Measurements from ENCODE around the gene PTPRN2. TPM values are rescaled to one million over a fixed set of nuclear protein-coding genes. Genes with fewer than 3 reads are reported as not detected.

Gene PTPRN2
- polyA plus RNA-seq, 4 donors, result 7.4 to 9.6 (median 8.8) TPM

DNA sequence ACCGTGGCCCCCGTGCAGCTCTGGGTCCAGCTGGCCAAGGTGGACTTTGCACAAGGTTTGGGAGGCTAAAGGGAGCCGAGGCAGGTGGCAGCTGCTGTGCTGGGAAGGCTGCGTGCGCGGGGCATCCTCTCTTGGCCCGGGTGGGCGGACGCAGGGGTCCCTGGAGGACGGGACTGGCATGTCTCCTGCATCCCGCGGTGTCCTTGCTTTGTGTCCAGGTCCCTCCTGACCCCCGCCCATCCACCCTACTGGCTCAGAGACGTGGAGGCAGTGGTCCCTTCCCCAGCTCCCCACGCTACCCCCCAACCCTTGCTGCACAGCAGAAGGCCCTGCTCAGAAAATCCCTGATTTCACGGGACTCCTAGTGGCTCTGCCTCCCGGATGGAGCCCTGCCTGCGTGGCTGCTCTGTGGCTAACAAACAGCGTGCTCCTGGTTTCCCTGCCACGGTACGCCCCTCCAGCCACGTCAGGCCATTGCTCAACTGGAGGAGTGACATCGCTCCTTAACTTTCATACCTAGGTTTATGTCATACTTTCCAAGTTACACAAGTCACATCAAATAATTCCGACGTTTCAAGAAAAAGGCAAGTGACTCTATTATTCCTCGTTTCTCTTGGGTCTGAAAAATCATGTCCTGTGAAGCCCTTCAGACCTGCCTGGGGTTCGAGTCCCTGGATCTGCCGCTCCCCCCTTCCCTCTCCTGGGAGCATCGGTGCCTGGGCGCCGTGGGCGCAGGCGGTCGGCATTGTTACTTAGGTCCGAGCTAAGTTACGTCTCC lies 829.0 kb downstream of the PTPRN2 start:
- no peak for DNase-seq (ENCODE audit: low read depth in 4 of 4, low spot score in 3 of 4)

- no peak for DNase-seq (ENCODE audit: low read depth in 4 of 4, low spot score in 3 of 4)
Observed at GRCh38 chr7:157757776-157758467, 829.7 kb downstream of the PTPRN2 start.

- DNase-seq (ENCODE audit: low read depth in 4 of 4, low spot score in 3 of 4), result no peak
Observed at GRCh38 chr7:157757211-157757610, 830.4 kb downstream of the PTPRN2 start.

GRCh38 chr7:157755741-157756140 lies 831.9 kb downstream of the PTPRN2 start:
- no peak for DNase-seq (ENCODE audit: low read depth in 4 of 4, low spot score in 3 of 4)

- DNase-seq (ENCODE audit: low read depth in 4 of 4, low spot score in 3 of 4), result no peak
Observed at GRCh38 chr7:157754416-157754790, 833.2 kb downstream of the PTPRN2 start.

GRCh38 chr7:157753713-157754415 lies 833.8 kb downstream of the PTPRN2 start:
- no peak for DNase-seq (ENCODE audit: low read depth in 4 of 4, low spot score in 3 of 4)

DNA sequence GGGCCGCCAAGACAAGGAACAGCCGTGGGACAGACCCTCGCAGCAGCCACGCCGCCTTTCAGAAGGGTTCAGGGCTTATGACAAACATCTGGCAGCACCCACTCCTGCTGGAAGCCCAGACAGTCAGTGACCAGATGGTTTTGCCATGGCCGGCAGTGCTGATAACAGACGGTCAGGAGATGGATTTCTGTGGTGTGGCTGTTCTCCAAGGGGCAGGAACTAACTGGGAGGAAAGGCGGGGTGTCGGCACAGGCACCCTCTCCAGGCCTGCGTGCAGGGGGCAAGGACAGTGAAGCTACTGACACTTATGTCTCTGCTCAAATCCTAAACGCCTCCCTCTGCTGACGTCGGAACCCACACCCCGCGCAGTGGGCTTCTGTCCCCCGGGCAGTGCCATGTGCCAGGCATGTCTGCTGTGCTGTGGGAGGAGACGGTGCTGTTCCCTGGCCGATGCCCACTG lies 834.8 kb downstream of the PTPRN2 start:
- no peak for DNase-seq (ENCODE audit: low read depth in 4 of 4, low spot score in 3 of 4)

DNA sequence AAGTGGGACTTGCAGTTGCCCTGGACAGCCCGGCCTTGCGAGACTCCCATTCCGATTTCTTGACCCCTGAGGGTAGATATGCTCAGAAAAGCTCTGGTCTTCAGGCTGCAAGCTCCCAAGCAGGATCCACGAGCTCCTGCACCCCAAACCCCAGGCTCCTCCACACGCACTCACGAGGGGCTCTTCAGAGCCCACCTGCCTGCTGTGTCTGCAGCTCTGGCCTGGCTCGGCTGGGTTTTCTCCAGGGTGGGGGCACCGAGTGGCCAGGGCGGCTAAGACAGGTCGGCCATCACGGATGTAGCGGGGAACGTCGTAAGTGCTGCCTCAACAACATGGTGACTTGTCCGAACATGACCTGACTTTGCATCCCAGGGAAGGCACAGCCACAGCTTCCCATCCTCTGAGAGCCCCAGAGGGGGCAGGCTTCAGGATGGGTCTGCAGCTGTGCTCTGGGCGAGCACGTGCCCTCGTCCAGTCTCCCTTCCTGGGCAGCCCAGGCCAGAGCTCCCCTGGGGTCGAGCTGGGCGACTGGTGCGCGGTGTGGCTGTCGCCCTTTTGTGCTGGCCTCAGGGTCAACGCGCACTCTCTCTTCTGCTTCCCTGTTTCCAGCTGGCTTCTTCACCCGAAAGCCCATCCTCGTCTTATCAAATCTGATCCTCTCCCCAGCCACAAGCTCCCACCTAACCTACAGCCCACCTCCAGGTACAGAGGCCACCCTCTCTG lies 835.5 kb downstream of the PTPRN2 start:
- DNase-seq (ENCODE audit: low read depth in 4 of 4, low spot score in 3 of 4), result no peak

DNA sequence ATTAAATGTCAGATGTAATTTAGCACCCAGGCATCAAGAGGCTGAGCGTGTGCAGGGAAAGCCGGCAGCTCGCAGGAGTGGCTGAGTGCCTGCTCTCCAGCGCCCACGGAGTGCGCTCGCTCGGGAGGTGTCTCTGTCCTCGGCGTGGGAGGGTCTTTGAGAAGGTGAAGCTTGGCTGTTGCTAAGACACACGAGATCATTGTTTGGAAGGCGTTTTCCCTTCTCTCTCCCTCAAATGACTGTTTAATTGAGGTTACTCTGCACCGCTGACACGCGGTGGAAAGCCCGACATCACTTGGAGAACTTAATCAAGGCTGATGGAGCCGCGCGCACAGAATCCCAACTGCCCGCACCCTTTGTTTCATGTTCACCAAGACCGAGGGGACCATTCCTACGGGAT lies 836.2 kb downstream of the PTPRN2 start:
- no peak for DNase-seq (ENCODE audit: low read depth in 4 of 4, low spot score in 3 of 4)

- DNase-seq (ENCODE audit: low read depth in 4 of 4, low spot score in 3 of 4), result no peak
Observed at GRCh38 chr7:157750291-157750690, 837.3 kb downstream of the PTPRN2 start.

GRCh38 chr7:157745721-157746709 lies 841.6 kb downstream of the PTPRN2 start:
- no peak for DNase-seq (ENCODE audit: low read depth in 4 of 4, low spot score in 3 of 4)

DNA sequence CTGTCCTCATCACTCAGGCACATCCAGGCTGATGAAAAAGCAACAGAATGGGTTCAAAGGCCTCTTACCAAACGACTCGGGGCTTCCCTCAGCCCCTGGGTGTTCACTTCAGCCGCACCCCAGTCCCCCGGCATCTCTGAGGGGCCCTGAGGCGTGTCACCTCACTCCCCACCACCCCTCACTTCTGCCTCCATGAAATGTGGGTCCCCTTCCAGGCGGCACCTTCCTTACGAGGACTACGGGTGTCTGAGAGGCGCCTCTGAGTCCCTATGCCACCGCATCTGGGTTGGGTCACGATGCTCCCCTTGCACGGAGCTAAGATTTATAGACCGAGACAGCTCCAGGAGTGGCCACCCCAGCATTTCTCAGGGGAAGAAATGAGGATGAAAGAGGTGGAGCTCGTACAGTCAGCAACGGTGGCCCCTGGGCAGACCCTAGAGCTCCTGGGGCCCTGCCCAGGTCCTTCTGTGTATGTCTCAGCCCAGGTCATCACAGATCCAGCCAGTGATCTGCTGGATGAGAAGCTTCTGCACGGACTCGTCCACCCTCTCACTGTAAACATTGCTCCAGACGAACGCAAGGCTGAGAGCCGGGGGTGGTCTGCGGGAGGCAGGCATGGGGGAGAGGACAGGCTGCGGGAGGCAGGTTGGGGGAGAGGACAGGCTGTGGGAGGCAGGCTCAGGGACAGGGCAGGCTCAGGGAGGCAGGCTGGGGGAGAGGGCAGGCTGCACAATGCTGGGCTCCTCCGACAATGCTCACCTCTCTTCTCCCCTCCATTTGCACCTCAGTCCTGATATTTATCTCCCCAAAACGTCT lies 842.6 kb downstream of the PTPRN2 start:
- no peak for DNase-seq (ENCODE audit: low read depth in 4 of 4, low spot score in 3 of 4)

DNA sequence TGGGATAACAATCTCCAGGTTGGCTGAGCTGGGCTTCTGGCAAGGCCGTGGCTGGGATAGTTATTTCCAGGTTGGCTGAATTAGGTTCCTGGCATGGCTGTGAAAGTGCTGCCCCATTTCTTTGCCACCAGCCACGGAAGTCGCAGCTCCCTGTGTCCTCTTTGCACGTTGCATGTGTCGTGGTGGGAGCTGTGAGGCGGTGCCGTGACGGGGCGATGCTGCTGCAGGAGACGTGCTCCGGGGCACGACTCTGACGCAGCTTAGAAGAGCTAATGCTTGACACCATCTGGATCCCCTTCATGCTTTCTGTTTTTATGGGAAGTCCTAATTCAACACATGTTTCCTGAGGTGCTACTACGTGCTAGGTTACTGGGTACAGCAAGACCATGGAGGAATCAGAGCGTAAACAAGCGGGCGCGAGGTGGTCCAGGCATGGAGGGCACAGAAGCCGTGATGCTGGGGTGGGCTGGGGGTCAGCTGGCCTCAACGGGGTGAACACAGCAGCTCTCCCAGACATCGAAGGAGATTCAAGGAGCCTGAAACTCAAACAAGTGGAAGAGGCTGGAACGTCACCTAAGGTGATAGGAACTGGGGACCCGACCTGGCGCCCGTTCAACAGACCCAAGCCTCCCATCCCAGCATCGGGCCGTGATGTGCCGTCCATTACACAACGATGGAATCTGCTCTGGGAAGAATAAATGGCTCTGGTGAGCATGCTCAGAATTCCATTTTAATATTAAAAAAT lies 843.7 kb downstream of the PTPRN2 start:
- no peak for DNase-seq (ENCODE audit: low read depth in 4 of 4, low spot score in 3 of 4)

GRCh38 chr7:157740251-157740798 lies 847.3 kb downstream of the PTPRN2 start:
- no peak for DNase-seq (ENCODE audit: low read depth in 4 of 4, low spot score in 3 of 4)

DNA sequence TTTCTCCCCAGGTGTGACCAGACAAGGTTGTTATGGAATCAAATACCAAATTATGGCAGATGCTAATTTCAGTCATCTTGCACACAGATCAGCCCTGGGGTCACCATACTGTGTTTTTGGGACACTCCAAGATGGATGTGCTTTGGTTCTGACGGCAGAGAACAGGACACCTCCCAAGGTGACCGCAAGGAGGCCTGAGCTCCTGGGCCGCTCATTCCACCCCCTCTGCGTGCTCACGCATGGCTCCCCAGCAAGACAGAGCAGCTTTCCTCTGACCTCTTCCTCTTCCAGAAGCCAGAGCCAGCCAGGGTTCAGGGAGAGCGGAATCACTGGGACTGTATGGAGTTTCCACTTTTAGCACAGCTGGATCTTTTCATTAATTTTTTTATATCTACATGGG lies 848.0 kb downstream of the PTPRN2 start:
- no peak for DNase-seq (ENCODE audit: low read depth in 4 of 4, low spot score in 3 of 4)

- DNase-seq (ENCODE audit: low read depth in 4 of 4, low spot score in 3 of 4), result no peak
Observed at GRCh38 chr7:157739031-157739430, 848.6 kb downstream of the PTPRN2 start.

GRCh38 chr7:157738066-157738460 lies 849.6 kb downstream of the PTPRN2 start:
- no peak for DNase-seq (ENCODE audit: low read depth in 4 of 4, low spot score in 3 of 4)

All from right renal pelvis (tissue), 4 donors.